Testis (tissue), 3 donors: ENCODE results near the gene SLC15A4. TPM values are rescaled to one million over a fixed set of nuclear protein-coding genes. Genes with fewer than 3 reads are reported as not detected.

Experiments used
- DNase-seq: peaks from one replicate; pipeline ENCODE4 v3.0.0-alpha.2; 2019
- H3K27ac ChIP-seq, 2 donors: fragments of 200-600 bp; sonication (generic); one replicate each; pipeline ENCODE4 v1.5.1; 2019
- H3K27me3 ChIP-seq: fragments of 200-600 bp; sonication (generic); one replicate; pipeline ENCODE4 v1.5.1; 2019
- H3K36me3 ChIP-seq: fragments of 200-600 bp; sonication (generic); one replicate; pipeline ENCODE4 v1.5.1; 2017; ENCODE audit warnings: low read depth; ENCODE audit errors: missing control alignments
- H3K4me1 ChIP-seq: fragments of 200-600 bp; sonication (generic); one replicate; pipeline ENCODE4 v1.5.1; 2019
- H3K4me3 ChIP-seq, 2 donors: fragments of 200-600 bp; sonication (generic); one replicate each; pipeline ENCODE4 v1.5.1; 2017 to 2019
- H3K9me3 ChIP-seq: fragments of 200-600 bp; sonication (generic); one replicate; pipeline ENCODE4 v1.5.1; 2017
- CTCF ChIP-seq, 3 experiments: fragments of 450-650 bp in 2 of 3; fragments of 200-600 bp in 1 of 3; sonication (generic) in 1 of 3; IDR thresholded peaks; one replicate each; pipeline ENCODE4 v1.5.1; 2016 to 2019; ENCODE audit warnings: antibody characterized with exemption in 3 of 3, mild to moderate bottlenecking in 2 of 3, moderate library complexity in 1 of 3
- POLR2A ChIP-seq: fragments of 450-650 bp; IDR thresholded peaks from one replicate; pipeline ENCODE4 v1.6.1; 2017; ENCODE audit warnings: antibody characterized with exemption, mild to moderate bottlenecking, moderate library complexity
- WGBS, 2 donors: methylation state at CpG; one replicate each; pipeline ENCODE4 v1.1.5; 2018; 5-methylcytosine and 5-hydroxymethylcytosine counted together
- intact Hi-C: fragments of 100-400 bp; cut with DNase I; formaldehyde crosslinking; loops from one replicate; pipeline ENCODE4 v1.15.1; 2023; ENCODE audit warnings: low total_unique reads
- polyA plus RNA-seq: library from polyadenylated mRNA; stranded (reverse); fragments of 350-450 nt; fragmentation: Illumina TruSeq; extraction: RNeasy Lipid Tissue Mini Kit (QIAGEN cat#74804); gene quantifications from one replicate; pipeline ENCODE4 v1.2.3, GENCODE V29; 2014; ENCODE audit warnings: low read depth, low replicate concordance; ENCODE audit not compliant: insufficient read depth
- total RNA-seq, 2 donors: library from RNA; depleted of rRNA; stranded (reverse); fragments of >200 nt; gene quantifications; one replicate each; pipeline ENCODE4 v1.2.3, GENCODE V29; 2016

Gene SLC15A4
- total and polyA plus RNA-seq, 3 donors from 2014 or later, result 59.7 to 83.7 (median 81.3) TPM

DNA sequence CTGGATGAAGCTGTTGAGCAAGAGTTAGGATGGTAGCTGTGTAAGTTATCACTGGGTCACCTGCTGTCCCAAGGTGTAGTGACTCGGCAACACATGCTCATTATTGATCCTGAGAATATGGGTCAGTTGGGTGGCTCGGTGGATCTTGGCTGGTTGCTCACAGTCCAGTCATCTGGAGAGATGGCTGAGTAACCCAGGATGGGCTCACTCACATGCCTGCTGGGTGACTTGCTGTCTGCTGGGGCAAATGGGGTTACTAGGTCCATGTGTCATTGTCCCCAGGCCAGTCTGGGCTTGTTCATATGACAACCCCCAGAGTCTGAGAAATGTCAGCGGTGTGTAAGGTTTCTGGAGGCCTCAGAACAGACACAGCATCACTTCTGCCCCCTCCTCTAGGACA, 69.5 kb downstream of the SLC15A4 start:
- Histone ChIP-seq H3K36me3 (no peaks in the 10 kb centered on the region), H3K9me3 (no peaks in the 10 kb centered on the region), H3K27ac (no peak overlapping the region), H3K27me3 (no peaks in the 10 kb centered on the region), H3K4me3 (no peak overlapping the region), H3K4me1 (no peaks in the 10 kb centered on the region)
- DNase-seq, result no peak
- WGBS, 2 donors, result 75 to 78% methylated on average over 3 of the region's 3 CpGs
- intact Hi-C loops, result no loop called here
- TF ChIP-seq POLR2A (no peak), CTCF (IDR thresholded peaks at IDR 0.05) (no peak)

DNA sequence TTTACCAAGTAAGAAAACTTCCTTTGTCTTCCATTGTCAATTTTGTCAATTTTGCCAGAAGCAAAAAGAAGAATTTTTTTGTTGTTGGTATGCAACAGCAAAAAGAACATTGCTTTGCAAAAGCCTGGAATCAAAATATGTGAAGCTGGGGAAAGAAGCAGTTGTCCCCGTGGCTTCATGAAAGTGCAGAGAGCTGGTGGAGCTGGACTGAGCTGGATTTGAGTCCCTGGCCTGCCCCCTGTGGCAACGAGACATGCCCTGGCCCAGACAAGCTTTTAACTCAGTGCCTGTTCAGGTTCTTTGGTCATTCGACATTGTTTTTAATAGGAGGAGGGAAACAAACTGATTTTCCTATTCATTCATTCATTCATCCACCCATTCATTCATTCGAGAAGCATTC, 70.3 kb downstream of the SLC15A4 start:
- Histone ChIP-seq H3K4me1 (no peaks in the 10 kb centered on the region), H3K4me3 (no peak overlapping the region), H3K27ac (no peak overlapping the region), H3K27me3 (no peaks in the 10 kb centered on the region), H3K9me3 (no peaks in the 10 kb centered on the region), H3K36me3 (no peaks in the 10 kb centered on the region)
- TF ChIP-seq POLR2A (no peak), CTCF (IDR thresholded peaks at IDR 0.05) (no peak)
- DNase-seq, result no peak
- WGBS, 2 donors, result 67 to 72% methylated on average over 4 of the region's 4 CpGs
- intact Hi-C loops, result no loop called here

DNA sequence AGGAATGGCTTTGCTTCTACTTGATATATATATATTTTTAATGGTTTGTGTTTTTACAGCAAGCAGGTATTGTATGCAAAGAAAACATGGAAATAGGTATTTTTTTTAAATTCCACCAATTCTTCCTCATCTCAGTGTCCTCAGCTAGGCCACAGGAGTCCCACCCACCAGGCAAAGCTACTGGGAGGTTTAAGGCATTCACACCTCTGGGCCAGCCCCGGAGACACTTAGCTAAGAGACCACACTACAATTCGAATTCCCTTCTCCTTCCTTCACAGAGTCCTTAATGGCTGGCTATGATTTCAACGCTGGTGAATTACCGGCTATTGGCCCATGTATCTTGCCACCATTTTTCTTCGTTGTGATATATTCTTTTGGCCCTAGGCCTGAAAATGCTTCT, 71.4 kb downstream of the SLC15A4 start:
- Histone ChIP-seq H3K9me3 (no peaks in the 10 kb centered on the region), H3K4me3 (no peak overlapping the region), H3K27ac (no peak overlapping the region), H3K4me1 (no peaks in the 10 kb centered on the region), H3K27me3 (no peaks in the 10 kb centered on the region), H3K36me3 (no peaks in the 10 kb centered on the region)
- intact Hi-C loops, result no loop called here
- 85 to 89% methylated on average over 5 of the region's 5 CpGs for WGBS, 2 donors
- DNase-seq, result no peak
- TF ChIP-seq CTCF (IDR thresholded peaks at IDR 0.05) (no peak), POLR2A (no peak)

DNA sequence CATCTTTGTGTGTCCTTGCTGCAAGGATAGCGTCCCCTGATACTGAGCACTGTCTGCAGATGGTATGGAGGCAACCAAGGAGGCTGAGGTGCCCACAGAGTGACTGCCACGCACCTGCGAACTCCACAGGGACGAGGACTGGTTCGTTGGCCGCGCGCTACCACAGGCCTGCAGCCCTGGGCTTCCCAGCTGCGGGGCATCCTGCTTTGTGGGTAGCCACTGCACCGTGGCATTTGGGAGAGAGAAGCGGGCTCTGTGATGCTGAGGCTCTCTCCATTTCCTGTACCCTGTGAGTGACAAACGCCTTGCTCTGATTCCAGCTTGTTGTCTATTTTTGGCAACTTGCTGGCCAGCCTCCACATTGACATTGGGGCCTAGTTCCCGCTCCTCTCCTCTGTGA, 76.3 kb downstream of the SLC15A4 start:
- Histone ChIP-seq H3K27ac (no peak overlapping the region), H3K4me1 (no peaks in the 10 kb centered on the region), H3K36me3 (no peaks in the 10 kb centered on the region), H3K4me3 (no peak overlapping the region), H3K9me3 (no peaks in the 10 kb centered on the region), H3K27me3 (no peaks in the 10 kb centered on the region)
- TF ChIP-seq CTCF (IDR thresholded peaks at IDR 0.05) (no peak), POLR2A (no peak)
- intact Hi-C loops, result no loop called here
- DNase-seq, result no peak
- WGBS, 2 donors, result 79 to 94% methylated on average over 4 to 12 of the region's 13 CpGs

DNA sequence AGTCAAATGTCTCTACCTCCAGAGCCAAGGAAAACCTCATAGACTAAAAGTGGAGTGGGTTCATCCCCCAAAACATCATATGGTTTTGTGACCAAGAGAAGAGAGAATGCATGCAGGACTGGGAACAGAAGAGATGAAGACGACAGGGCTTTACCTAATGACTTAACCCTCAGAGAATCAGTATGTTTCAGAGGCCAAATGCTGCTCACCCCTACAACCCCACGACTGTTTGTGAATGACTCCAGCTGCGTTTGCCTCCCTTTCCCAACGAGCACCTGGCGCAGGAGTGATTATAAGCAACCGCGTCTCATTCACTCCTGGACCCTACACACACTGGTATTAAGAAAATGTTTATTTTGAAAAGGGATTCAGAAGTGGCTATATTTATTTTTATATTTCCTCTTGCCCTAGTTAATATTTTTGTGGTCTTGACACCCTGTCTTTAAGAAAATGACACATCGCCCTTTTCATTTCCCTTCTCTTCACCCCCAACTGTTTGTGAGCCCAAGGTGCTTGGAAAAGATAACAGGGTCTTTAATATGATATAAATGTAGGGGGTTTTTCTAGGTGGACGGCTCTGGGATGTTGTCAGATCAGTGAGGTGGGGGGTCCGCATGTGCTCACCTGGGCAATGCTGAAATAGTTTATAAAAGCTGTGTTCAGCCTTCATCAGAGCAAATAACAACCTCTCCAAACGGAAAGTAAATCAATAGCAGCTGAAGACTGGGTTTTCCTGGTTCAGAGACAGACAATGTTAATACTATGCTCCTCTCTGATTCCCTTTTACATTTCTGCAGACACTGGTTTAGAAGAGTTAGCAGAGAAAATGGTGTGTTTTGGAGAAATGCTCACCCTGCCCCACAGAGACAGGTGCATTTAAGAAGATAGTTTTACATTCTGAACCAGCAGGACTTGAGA, 77.7 kb downstream of the SLC15A4 start:
- Histone ChIP-seq H3K9me3 (no peaks in the 10 kb centered on the region), H3K36me3 (no peaks in the 10 kb centered on the region), H3K4me1 (no peaks in the 10 kb centered on the region), H3K27ac (no peak overlapping the region), H3K4me3 (no peak overlapping the region), H3K27me3 (no peaks in the 10 kb centered on the region)
- TF ChIP-seq CTCF (IDR thresholded peaks at IDR 0.05) (no peak), POLR2A (no peak)
- DNase-seq, result no peak
- WGBS, 2 donors, result 80 to 81% methylated on average over 11 of the region's 11 CpGs
- intact Hi-C loops, result no loop called here
